ENCODE data around the gene KAZN. TPM values are rescaled to one million over a fixed set of nuclear protein-coding genes. Genes with fewer than 3 reads are reported as not detected.

Gene KAZN
- polyA plus RNA-seq, 2 donors: 29.3 to 32.0 TPM

- Histone ChIP-seq H3K9me3 (ENCODE audit: control insufficient read depth in 2 of 2, insufficient read depth in 1 of 2, low read depth in 1 of 2, low read length in 1 of 2) (peaks cover 0 to 2% of the 10 kb centered on the region in 2 donors), H3K4me3 (ENCODE audit: low read depth in 1 of 2, low read length in 2 of 2) (no peak overlapping the region), H3K36me3 (ENCODE audit: control insufficient read depth in 2 of 2, insufficient read depth in 2 of 2, low read length in 1 of 2) (no peaks in the 10 kb centered on the region), H3K27ac (ENCODE audit: low read depth in 2 of 2, low read length in 1 of 2) (no peak overlapping the region), H3K27me3 (ENCODE audit: control insufficient read depth in 1 of 2, insufficient read depth in 2 of 2, low read length in 2 of 2) (peaks cover 0 to 4% of the 10 kb centered on the region in 2 donors), H3K4me1 (ENCODE audit: control insufficient read depth in 2 of 2, insufficient read depth in 2 of 2, low read length in 1 of 2) (peaks cover 4 to 10% of the 10 kb centered on the region in 2 donors)
- WGBS, 2 donors: 55 to 67% methylated on average over 4 of the region's 4 CpGs
Observed at GRCh38 chr1:14735841-14736240, 137.4 kb downstream of the KAZN start.

GRCh38 chr1:14737561-14738094, 139.1 kb downstream of the KAZN start:
- H3K27ac ChIP-seq (ENCODE audit: low read depth in 2 of 2, low read length in 1 of 2): no peak overlapping the region
- peaks cover 0 to 4% of the 10 kb centered on the region in 2 donors for H3K27me3 ChIP-seq (ENCODE audit: control insufficient read depth in 1 of 2, insufficient read depth in 2 of 2, low read length in 2 of 2)
- H3K9me3 ChIP-seq (ENCODE audit: control insufficient read depth in 2 of 2, insufficient read depth in 1 of 2, low read depth in 1 of 2, low read length in 1 of 2): peaks cover 0 to 2% of the 10 kb centered on the region in 2 donors
- 68 to 72% methylated on average over 6 of the region's 6 CpGs for WGBS, 2 donors
- peaks cover 4 to 11% of the 10 kb centered on the region in 2 donors for H3K4me1 ChIP-seq (ENCODE audit: control insufficient read depth in 2 of 2, insufficient read depth in 2 of 2, low read length in 1 of 2)
- H3K4me3 ChIP-seq (ENCODE audit: low read depth in 1 of 2, low read length in 2 of 2): no peak overlapping the region
- no peaks in the 10 kb centered on the region for H3K36me3 ChIP-seq (ENCODE audit: control insufficient read depth in 2 of 2, insufficient read depth in 2 of 2, low read length in 1 of 2)

DNA sequence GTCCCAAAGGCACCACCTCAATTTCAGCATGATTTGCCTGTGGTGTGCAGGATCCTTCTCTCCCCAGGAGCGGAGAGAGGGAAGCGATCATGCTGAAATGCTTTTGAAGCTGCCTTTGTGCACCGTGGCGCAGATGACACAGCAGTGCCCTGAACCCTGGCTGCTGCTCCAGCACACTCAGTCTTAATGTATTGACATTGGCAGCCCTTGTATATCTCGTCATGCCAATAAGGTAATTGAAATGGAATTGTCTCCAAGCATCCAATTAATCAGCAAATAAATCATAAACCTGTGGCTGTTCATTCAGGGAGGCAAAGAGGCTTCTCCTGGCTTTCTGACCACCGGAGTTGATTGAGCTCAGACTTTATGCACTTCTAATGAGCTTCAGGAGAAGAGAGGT, 139.8 kb downstream of the KAZN start:
- peaks cover 3 to 15% of the 10 kb centered on the region in 2 donors for H3K4me1 ChIP-seq (ENCODE audit: control insufficient read depth in 2 of 2, insufficient read depth in 2 of 2, low read length in 1 of 2)
- peaks cover 0 to 4% of the 10 kb centered on the region in 2 donors for H3K27me3 ChIP-seq (ENCODE audit: control insufficient read depth in 1 of 2, insufficient read depth in 2 of 2, low read length in 2 of 2)
- H3K27ac ChIP-seq (ENCODE audit: low read depth in 2 of 2, low read length in 1 of 2): no peak overlapping the region
- H3K36me3 ChIP-seq (ENCODE audit: control insufficient read depth in 2 of 2, insufficient read depth in 2 of 2, low read length in 1 of 2): no peaks in the 10 kb centered on the region
- WGBS, 2 donors: 51% methylated on average over 6 of the region's 6 CpGs
- peaks cover 0 to 2% of the 10 kb centered on the region in 2 donors for H3K9me3 ChIP-seq (ENCODE audit: control insufficient read depth in 2 of 2, insufficient read depth in 1 of 2, low read depth in 1 of 2, low read length in 1 of 2)
- no peak overlapping the region for H3K4me3 ChIP-seq (ENCODE audit: low read depth in 1 of 2, low read length in 2 of 2)

- no peak overlapping the region for H3K27ac ChIP-seq (ENCODE audit: low read depth in 2 of 2, low read length in 1 of 2)
- no peak overlapping the region for H3K4me3 ChIP-seq (ENCODE audit: low read depth in 1 of 2, low read length in 2 of 2)
- H3K9me3 ChIP-seq (ENCODE audit: control insufficient read depth in 2 of 2, insufficient read depth in 1 of 2, low read depth in 1 of 2, low read length in 1 of 2): peaks cover 0 to 2% of the 10 kb centered on the region in 2 donors
- WGBS, 2 donors: 50 to 51% methylated on average over 8 of the region's 8 CpGs
- peaks cover 0 to 13% of the 10 kb centered on the region in 2 donors for H3K4me1 ChIP-seq (ENCODE audit: control insufficient read depth in 2 of 2, insufficient read depth in 2 of 2, low read length in 1 of 2)
- H3K27me3 ChIP-seq (ENCODE audit: control insufficient read depth in 1 of 2, insufficient read depth in 2 of 2, low read length in 2 of 2): peaks cover 0 to 4% of the 10 kb centered on the region in 2 donors
- H3K36me3 ChIP-seq (ENCODE audit: control insufficient read depth in 2 of 2, insufficient read depth in 2 of 2, low read length in 1 of 2): no peaks in the 10 kb centered on the region
Observed at GRCh38 chr1:14738647-14739046, 140.2 kb downstream of the KAZN start.

GRCh38 chr1:14739082-14739832, 140.8 kb downstream of the KAZN start:
- 68 to 70% methylated on average over 16 of the region's 16 CpGs for WGBS, 2 donors
- H3K27ac ChIP-seq (ENCODE audit: low read depth in 2 of 2, low read length in 1 of 2): no peak overlapping the region
- H3K4me1 ChIP-seq (ENCODE audit: control insufficient read depth in 2 of 2, insufficient read depth in 2 of 2, low read length in 1 of 2): peaks cover 0 to 9% of the 10 kb centered on the region in 2 donors
- H3K27me3 ChIP-seq (ENCODE audit: control insufficient read depth in 1 of 2, insufficient read depth in 2 of 2, low read length in 2 of 2): peaks cover 0 to 4% of the 10 kb centered on the region in 2 donors
- no peaks in the 10 kb centered on the region for H3K36me3 ChIP-seq (ENCODE audit: control insufficient read depth in 2 of 2, insufficient read depth in 2 of 2, low read length in 1 of 2)
- H3K9me3 ChIP-seq (ENCODE audit: control insufficient read depth in 2 of 2, insufficient read depth in 1 of 2, low read depth in 1 of 2, low read length in 1 of 2): peaks cover 0 to 2% of the 10 kb centered on the region in 2 donors
- no peak overlapping the region for H3K4me3 ChIP-seq (ENCODE audit: low read depth in 1 of 2, low read length in 2 of 2)

DNA sequence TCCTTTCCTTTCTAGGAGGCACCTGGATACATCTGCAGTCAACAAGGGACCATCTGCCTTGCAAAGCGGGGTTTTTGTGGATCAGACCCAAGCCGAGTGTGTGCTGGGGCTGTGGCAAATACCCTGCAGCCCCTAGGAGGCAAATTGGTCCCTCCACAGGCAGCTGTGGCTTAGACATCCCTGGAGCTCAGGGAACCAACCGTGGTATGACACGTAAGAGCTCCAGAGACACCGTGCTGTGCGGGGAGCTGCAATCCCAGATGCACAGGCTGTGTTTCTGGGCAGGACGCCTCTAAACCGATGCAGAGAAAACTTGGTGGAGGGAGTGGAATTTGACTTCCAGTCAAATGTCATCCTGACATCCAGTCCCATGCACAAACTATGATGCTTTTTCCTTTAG, 141.5 kb downstream of the KAZN start:
- WGBS, 2 donors: 69 to 76% methylated on average over 8 of the region's 8 CpGs
- Histone ChIP-seq H3K27me3 (ENCODE audit: control insufficient read depth in 1 of 2, insufficient read depth in 2 of 2, low read length in 2 of 2) (peaks cover 0 to 4% of the 10 kb centered on the region in 2 donors), H3K4me3 (ENCODE audit: low read depth in 1 of 2, low read length in 2 of 2) (no peak overlapping the region), H3K4me1 (ENCODE audit: control insufficient read depth in 2 of 2, insufficient read depth in 2 of 2, low read length in 1 of 2) (peaks cover 0 to 9% of the 10 kb centered on the region in 2 donors), H3K9me3 (ENCODE audit: control insufficient read depth in 2 of 2, insufficient read depth in 1 of 2, low read depth in 1 of 2, low read length in 1 of 2) (no peaks in the 10 kb centered on the region), H3K36me3 (ENCODE audit: control insufficient read depth in 2 of 2, insufficient read depth in 2 of 2, low read length in 1 of 2) (no peaks in the 10 kb centered on the region), H3K27ac (ENCODE audit: low read depth in 2 of 2, low read length in 1 of 2) (no peak overlapping the region)

- no peak overlapping the region for H3K27ac ChIP-seq (ENCODE audit: low read depth in 2 of 2, low read length in 1 of 2)
- peaks cover 0 to 9% of the 10 kb centered on the region in 2 donors for H3K4me1 ChIP-seq (ENCODE audit: control insufficient read depth in 2 of 2, insufficient read depth in 2 of 2, low read length in 1 of 2)
- peaks cover 0 to 4% of the 10 kb centered on the region in 2 donors for H3K27me3 ChIP-seq (ENCODE audit: control insufficient read depth in 1 of 2, insufficient read depth in 2 of 2, low read length in 2 of 2)
- no peaks in the 10 kb centered on the region for H3K9me3 ChIP-seq (ENCODE audit: control insufficient read depth in 2 of 2, insufficient read depth in 1 of 2, low read depth in 1 of 2, low read length in 1 of 2)
- 85 to 87% methylated on average over 5 of the region's 5 CpGs for whole genome bisulfite sequencing, 2 donors
- no peak overlapping the region for H3K4me3 ChIP-seq (ENCODE audit: low read depth in 1 of 2, low read length in 2 of 2)
- no peaks in the 10 kb centered on the region for H3K36me3 ChIP-seq (ENCODE audit: control insufficient read depth in 2 of 2, insufficient read depth in 2 of 2, low read length in 1 of 2)
Observed at GRCh38 chr1:14741082-14741481, 142.6 kb downstream of the KAZN start.

DNA sequence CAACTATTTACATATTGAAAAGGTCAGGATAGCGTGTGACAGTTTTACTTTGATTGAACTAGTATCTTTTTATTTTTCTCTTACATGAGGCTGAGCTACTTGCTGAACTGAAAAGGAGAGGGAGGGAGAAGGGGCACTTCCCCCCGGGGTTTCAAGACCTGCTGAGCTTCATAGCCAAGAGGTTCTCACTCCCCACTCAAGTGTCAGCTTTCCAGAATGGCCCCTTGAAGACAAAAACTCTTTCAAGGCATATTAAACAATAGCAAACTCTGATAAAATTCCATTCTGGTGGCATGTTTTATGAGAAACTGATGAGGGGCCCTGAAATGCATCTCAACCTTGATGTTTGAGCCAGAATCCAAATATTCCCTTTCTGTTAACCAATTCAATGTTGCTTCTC, 143.0 kb downstream of the KAZN start:
- H3K27ac ChIP-seq (ENCODE audit: low read depth in 2 of 2, low read length in 1 of 2): peak overlapping the region in 1 of 2 donors; percentile 12
- no peaks in the 10 kb centered on the region for H3K36me3 ChIP-seq (ENCODE audit: control insufficient read depth in 2 of 2, insufficient read depth in 2 of 2, low read length in 1 of 2)
- peaks cover 0 to 9% of the 10 kb centered on the region in 2 donors for H3K4me1 ChIP-seq (ENCODE audit: control insufficient read depth in 2 of 2, insufficient read depth in 2 of 2, low read length in 1 of 2)
- H3K9me3 ChIP-seq (ENCODE audit: control insufficient read depth in 2 of 2, insufficient read depth in 1 of 2, low read depth in 1 of 2, low read length in 1 of 2): no peaks in the 10 kb centered on the region
- WGBS, 2 donors: 49 to 62% methylated on average over 2 of the region's 2 CpGs
- H3K4me3 ChIP-seq (ENCODE audit: low read depth in 1 of 2, low read length in 2 of 2): no peak overlapping the region
- H3K27me3 ChIP-seq (ENCODE audit: control insufficient read depth in 1 of 2, insufficient read depth in 2 of 2, low read length in 2 of 2): peaks cover 0 to 3% of the 10 kb centered on the region in 2 donors

- Histone ChIP-seq H3K27ac (ENCODE audit: low read depth in 2 of 2, low read length in 1 of 2) (peak overlapping the region; percentile 88 to 96), H3K36me3 (ENCODE audit: control insufficient read depth in 2 of 2, insufficient read depth in 2 of 2, low read length in 1 of 2) (no peaks in the 10 kb centered on the region), H3K9me3 (ENCODE audit: control insufficient read depth in 2 of 2, insufficient read depth in 1 of 2, low read depth in 1 of 2, low read length in 1 of 2) (no peaks in the 10 kb centered on the region), H3K4me3 (ENCODE audit: low read depth in 1 of 2, low read length in 2 of 2) (no peak overlapping the region), H3K4me1 (ENCODE audit: control insufficient read depth in 2 of 2, insufficient read depth in 2 of 2, low read length in 1 of 2) (peaks cover 0 to 9% of the 10 kb centered on the region in 2 donors), H3K27me3 (ENCODE audit: control insufficient read depth in 1 of 2, insufficient read depth in 2 of 2, low read length in 2 of 2) (no peaks in the 10 kb centered on the region)
- 34 to 43% methylated on average over 9 of the region's 9 CpGs for WGBS, 2 donors
Observed at GRCh38 chr1:14742181-14742980, 143.9 kb downstream of the KAZN start.
